Tibial artery (tissue), 4 donors: ENCODE results near the gene IL1R2.

ENCODE experiments used
- DNase-seq, 2 donors: peaks; one replicate each; pipeline ENCODE4 v3.0.0-alpha.2; 2019
- H3K27ac ChIP-seq, 2 donors: fragments of 200-600 bp; sonication (generic) in 1 of 2; 1 replicate in 1 of 2; 2 replicates in 1 of 2; pipeline ENCODE4 v1.5.1; 2018 to 2019; ENCODE audit warnings: mild to moderate bottlenecking in 1 of 2
- H3K27me3 ChIP-seq, 2 donors: fragments of 200-600 bp; sonication (generic) in 1 of 2; one replicate each; pipeline versions ENCODE4 v1.5.1 to v1.6.0; 2016 to 2019
- H3K36me3 ChIP-seq, 3 donors: fragments of 200-600 bp; sonication (generic) in 2 of 3; one replicate each; pipeline ENCODE4 v1.5.1; 2016 to 2019; ENCODE audit warnings: mild to moderate bottlenecking in 2 of 3
- H3K4me1 ChIP-seq, 4 donors: fragments of 200-600 bp; sonication (generic) in 2 of 4; 1 replicate in 3 of 4; 2 replicates in 1 of 4; pipeline ENCODE4 v1.5.1; 2016 to 2019
- H3K4me3 ChIP-seq, 2 donors: fragments of 200-600 bp; sonication (generic) in 1 of 2; 1 replicate in 1 of 2; 2 replicates in 1 of 2; pipeline ENCODE4 v1.5.1; 2018 to 2019; ENCODE audit warnings: mild to moderate bottlenecking in 2 of 2
- H3K9me3 ChIP-seq, 3 donors: fragments of 200-600 bp; sonication (generic) in 1 of 3; one replicate each; pipeline ENCODE4 v1.5.1; 2016 to 2019
- CTCF ChIP-seq, 2 experiments: fragments of 200-600 bp in 1 of 2; fragments of 450-650 bp in 1 of 2; IDR thresholded peaks; one replicate each; pipeline ENCODE4 v1.5.1; 2017 to 2019; ENCODE audit warnings: antibody characterized with exemption in 2 of 2, mild to moderate bottlenecking in 1 of 2, moderate library complexity in 1 of 2
- intact Hi-C: fragments of 100-400 bp; cut with DNase I; formaldehyde crosslinking; loops from one replicate; pipeline ENCODE4 v1.15.0; 2023; ENCODE audit warnings: low total_unique reads

The IL1R2 gene

GRCh38 chr2:101991721-101992145, at the start of gene IL1R2:
IL1R2 (plus strand) TSS chr2:101991960; CDS start chr2:102008576, 16,616 bp downstream.
- no peak within 1 kb of the TSS for H3K27ac ChIP-seq
- H3K4me1 ChIP-seq, result no peaks in the 10 kb centered on the region
- H3K4me3 ChIP-seq, result no peak within 1 kb of the TSS
- TF ChIP-seq CTCF (IDR thresholded peaks at IDR 0.05), result no peak
- intact Hi-C loops, result no loop called here
- peaks cover 0 to under 1% of the 10 kb centered on the region in 2 donors for H3K27me3 ChIP-seq
- no peaks in the 10 kb centered on the region for H3K36me3 ChIP-seq
- peak; percentile 32 to 71 for DNase-seq
- H3K9me3 ChIP-seq, result no peaks in the 10 kb centered on the region

GRCh38 chr2:101942851-101943250, 48.9 kb upstream of the IL1R2 start:
- H3K9me3 ChIP-seq, result no peaks in the 10 kb centered on the region

GRCh38 chr2:101946372-101947039, 45.3 kb upstream of the IL1R2 start:
- TF ChIP-seq CTCF (IDR thresholded peaks at IDR 0.05), result no peak
- Histone ChIP-seq H3K27me3 (no peaks in the 10 kb centered on the region), H3K36me3 (no peaks in the 10 kb centered on the region), H3K4me3 (no peak overlapping the region), H3K9me3 (no peaks in the 10 kb centered on the region), H3K4me1 (no peaks in the 10 kb centered on the region), H3K27ac (no peak overlapping the region)
- no peak for DNase-seq
- intact Hi-C loops, result no loop called here

More at GRCh38 chr2:101942851-101943250, 48.9 kb upstream of the IL1R2 start:
- Histone ChIP-seq H3K36me3 (no peaks in the 10 kb centered on the region), H3K27me3 (no peaks in the 10 kb centered on the region), H3K4me1 (no peaks in the 10 kb centered on the region), H3K27ac (no peak overlapping the region), H3K4me3 (no peak overlapping the region)
- no peak for DNase-seq
- TF ChIP-seq CTCF (IDR thresholded peaks at IDR 0.05), result no peak
- intact Hi-C loops, result no loop called here

GRCh38 chr2:101947374-101947773, 44.4 kb upstream of the IL1R2 start:
- intact Hi-C loops, result no loop called here

GRCh38 chr2:101948625-101949155, 43.1 kb upstream of the IL1R2 start:
- no peak for TF ChIP-seq CTCF (IDR thresholded peaks at IDR 0.05)
- H3K4me3 ChIP-seq, result no peak overlapping the region
- no peak for DNase-seq
- H3K4me1 ChIP-seq, result no peaks in the 10 kb centered on the region
- no peak overlapping the region for H3K27ac ChIP-seq
- no peaks in the 10 kb centered on the region for H3K27me3 ChIP-seq
- no peaks in the 10 kb centered on the region for H3K36me3 ChIP-seq
- intact Hi-C loops, result no loop called here
- H3K9me3 ChIP-seq, result no peaks in the 10 kb centered on the region

More at GRCh38 chr2:101947374-101947773, 44.4 kb upstream of the IL1R2 start:
- Histone ChIP-seq H3K27me3 (no peaks in the 10 kb centered on the region), H3K4me1 (no peaks in the 10 kb centered on the region), H3K36me3 (no peaks in the 10 kb centered on the region), H3K9me3 (no peaks in the 10 kb centered on the region), H3K27ac (no peak overlapping the region), H3K4me3 (no peak overlapping the region)
- DNase-seq, result no peak
- no peak for TF ChIP-seq CTCF (IDR thresholded peaks at IDR 0.05)
